HCT116 (cell line): Measurements from ENCODE around the gene SHC4.

Experiments
- ATF3 ChIP-seq: IDR thresholded peaks from 2 replicates; pipeline ENCODE4 v1.6.1; 2012
- CBX3 ChIP-seq: IDR thresholded peaks from 2 replicates; pipeline ENCODE4 v1.6.1; 2012; ENCODE audit warnings: low read depth
- CTCF ChIP-seq, 3 experiments: fragments of 200-600 bp in 1 of 3; sonication (generic) in 1 of 3; IDR thresholded peaks in 2 of 3; conservative IDR thresholded peaks in 1 of 3; 2 replicates each; pipeline ENCODE4 v1.5.1; 2012 to 2017; ENCODE audit warnings: low read depth in 2 of 3, low read length in 2 of 3, antibody characterized with exemption in 1 of 3, borderline replicate concordance in 1 of 3, control low read depth in 1 of 3, mild to moderate bottlenecking in 1 of 3, mixed read lengths in 1 of 3, mixed run types in 1 of 3, moderate library complexity in 1 of 3; ENCODE audit not compliant: insufficient read depth in 1 of 3
- EZH2 ChIP-seq: fragments of 200-600 bp; sonication (generic); IDR thresholded peaks from 2 replicates; pipeline ENCODE4 v1.6.1; 2017; ENCODE audit warnings: antibody characterized with exemption, mixed run types
- EZH2phosphoT487 ChIP-seq: fragments of 200-600 bp; IDR thresholded peaks from 2 replicates; pipeline ENCODE4 v1.6.1; 2018; ENCODE audit warnings: antibody characterized with exemption, borderline replicate concordance
- FOSL1 ChIP-seq: IDR thresholded peaks from 2 replicates; pipeline ENCODE4 v1.6.1; 2012; ENCODE audit warnings: low read depth
- MAX ChIP-seq: IDR thresholded peaks from 2 replicates; pipeline ENCODE4 v1.6.1; 2012
- POLR2A ChIP-seq: IDR thresholded peaks from 2 replicates; pipeline ENCODE4 v1.7.0; 2011; ENCODE audit warnings: borderline replicate concordance; ENCODE audit not compliant: insufficient read depth, insufficient read length; ENCODE audit errors: extremely low read depth
- POLR2AphosphoS5 ChIP-seq: IDR thresholded peaks from 2 replicates; pipeline ENCODE4 v1.6.1; 2011; ENCODE audit warnings: mild to moderate bottlenecking, low read depth, low read length, moderate library complexity
- RAD21 ChIP-seq: IDR thresholded peaks from 2 replicates; pipeline ENCODE4 v1.6.1; 2012; ENCODE audit warnings: low read depth, mild to moderate bottlenecking
- TCF7L2 ChIP-seq: IDR thresholded peaks from 2 replicates; pipeline ENCODE4 v1.7.0; 2011; ENCODE audit warnings: borderline replicate concordance, inconsistent platforms; ENCODE audit not compliant: insufficient read depth, insufficient read length; ENCODE audit errors: extremely low read depth
- ZBTB33 ChIP-seq: IDR thresholded peaks from 2 replicates; pipeline ENCODE4 v1.6.1; 2011; ENCODE audit warnings: mild to moderate bottlenecking, low read length, moderate library complexity; ENCODE audit not compliant: insufficient replicate concordance; ENCODE audit errors: extremely low read depth
- ZNF274 ChIP-seq: fragments of 200-500 bp; sonication (Bioruptor generic); IDR thresholded peaks from 2 replicates; pipeline ENCODE4 v1.6.1; 2014; ENCODE audit warnings: mild to moderate bottlenecking, low read depth, low read length, inconsistent platforms

- TF ChIP-seq POLR2A (no peak), POLR2AphosphoS5 (no peak), CTCF (IDR thresholded peaks at IDR 0.05 in 2 of 3, conservative IDR thresholded peaks at IDR 0.05 in 1 of 3; ENCODE audit: borderline replicate concordance in 1 of 3, insufficient read depth in 1 of 3, low read depth in 2 of 3, low read length in 2 of 3) (no peak), TCF7L2 (no peak), FOSL1 (no peak), ATF3 (no peak), EZH2 (no peak), RAD21 (no peak), ZNF274 (no peak), ZBTB33 (no peak), EZH2phosphoT487 (no peak), CBX3 (no peak), MAX (no peak)
These were observed 95.2 kb downstream of the SHC4 start for GRCh38 chr15:48868536-48868935.
